ENCODE data around the gene RTP4. TPM values are rescaled to one million over a fixed set of nuclear protein-coding genes. Genes with fewer than 3 reads are reported as not detected.
"Not testable (repeated sequence)": the region's sequence is repeated elsewhere in the genome, so short reads cannot be mapped to it uniquely, and the experiment has no call there.

Gene RTP4
- total and polyA plus RNA-seq, 2 donors (not counting 3 experiments of a cell fraction or from before 2014, with no cell fraction given), result 0.12 to 0.22 TPM

DNA sequence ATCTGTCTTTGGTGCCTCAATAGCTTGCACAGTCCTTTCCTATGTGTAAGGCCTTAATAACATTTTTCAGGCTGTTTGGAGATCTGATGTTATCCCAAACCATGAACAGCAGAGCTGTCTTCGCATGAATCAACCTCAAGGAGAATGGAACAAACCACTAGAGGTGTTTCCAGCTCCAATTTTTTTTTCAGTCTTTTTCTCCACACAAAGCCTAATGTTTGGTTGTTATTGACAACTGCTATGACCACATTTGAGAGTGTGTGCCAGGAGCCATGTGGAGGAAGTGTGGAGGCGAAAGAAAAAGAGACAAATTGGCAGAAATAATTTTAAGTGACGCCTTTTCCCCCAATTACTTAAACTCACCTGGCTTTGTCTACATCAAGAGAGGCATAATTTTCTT, 38.7 kb downstream of the RTP4 start:
- intact Hi-C loops (cut with micrococcal nuclease) (no loop called here), dilution Hi-C loops (cut with MboI; ENCODE audit: extremely low pct_ligation_motif_present, low sequenced_read_pairs) (no loop called here)
- DNase-seq (ENCODE audit: low read depth, low spot score) (no peak), FAIRE-seq (no peak)
- no peak overlapping the region for H3K4me2 ChIP-seq (ENCODE audit: insufficient read depth, low read length)
- no peaks in the 10 kb centered on the region for H3K36me3 ChIP-seq (ENCODE audit: control insufficient read depth in 2 of 2, extremely low read depth in 1 of 2, insufficient read depth in 2 of 2, low read length in 2 of 2)
- no peak overlapping the region for H2AFZ ChIP-seq (ENCODE audit: low read depth, low read length)
- H3K4me1 ChIP-seq (ENCODE audit: control insufficient read depth, extremely low read depth, insufficient read depth, low read length), result peaks cover 3% of the 10 kb centered on the region
- no peaks in the 10 kb centered on the region for H3K79me2 ChIP-seq (ENCODE audit: control insufficient read depth, insufficient read depth, low read length)
- H3K9me1 ChIP-seq (replicated peaks; ENCODE audit: control insufficient read depth, extremely low read depth, insufficient read depth, low read length), result no peaks in the 10 kb centered on the region
- no peak overlapping the region for H3K9ac ChIP-seq (replicated peaks; ENCODE audit: extremely low read depth, insufficient read depth, low read length)
- H3K27ac ChIP-seq (ENCODE audit: insufficient read depth, low read depth, low read length), result no peak overlapping the region
- H3K9me3 ChIP-seq (replicated peaks; ENCODE audit: control insufficient read depth, insufficient read depth, low read length), result no peaks in the 10 kb centered on the region
- POLR2A ChIA-PET, result no interaction called here
- H3K4me3 ChIP-seq (replicated peaks in 1 of 3; ENCODE audit: insufficient read depth in 1 of 3, low read depth in 1 of 3, low read length in 3 of 3), result no peak overlapping the region
- BruUV-seq (replicated peaks), result no TSS peak
- no peaks in the 10 kb centered on the region for H4K20me1 ChIP-seq (replicated peaks; ENCODE audit: control insufficient read depth, extremely low read depth, insufficient read depth, low read length)
- CTCF ChIA-PET, result no interaction called here
- TF ChIP-seq GATA2 (IDR thresholded peaks at IDR 0.05; ENCODE audit: insufficient read depth, insufficient read length, low read depth, low read length), result no peak
- no peak for TF ChIP-seq POLR2AphosphoS5 (IDR thresholded peaks at IDR 0.05; ENCODE audit: insufficient read depth, low read depth, low read length)
- no peak for TF ChIP-seq MYC (IDR thresholded peaks at IDR 0.05; ENCODE audit: low read depth, low read length)
- TF ChIP-seq, protein P1, sequence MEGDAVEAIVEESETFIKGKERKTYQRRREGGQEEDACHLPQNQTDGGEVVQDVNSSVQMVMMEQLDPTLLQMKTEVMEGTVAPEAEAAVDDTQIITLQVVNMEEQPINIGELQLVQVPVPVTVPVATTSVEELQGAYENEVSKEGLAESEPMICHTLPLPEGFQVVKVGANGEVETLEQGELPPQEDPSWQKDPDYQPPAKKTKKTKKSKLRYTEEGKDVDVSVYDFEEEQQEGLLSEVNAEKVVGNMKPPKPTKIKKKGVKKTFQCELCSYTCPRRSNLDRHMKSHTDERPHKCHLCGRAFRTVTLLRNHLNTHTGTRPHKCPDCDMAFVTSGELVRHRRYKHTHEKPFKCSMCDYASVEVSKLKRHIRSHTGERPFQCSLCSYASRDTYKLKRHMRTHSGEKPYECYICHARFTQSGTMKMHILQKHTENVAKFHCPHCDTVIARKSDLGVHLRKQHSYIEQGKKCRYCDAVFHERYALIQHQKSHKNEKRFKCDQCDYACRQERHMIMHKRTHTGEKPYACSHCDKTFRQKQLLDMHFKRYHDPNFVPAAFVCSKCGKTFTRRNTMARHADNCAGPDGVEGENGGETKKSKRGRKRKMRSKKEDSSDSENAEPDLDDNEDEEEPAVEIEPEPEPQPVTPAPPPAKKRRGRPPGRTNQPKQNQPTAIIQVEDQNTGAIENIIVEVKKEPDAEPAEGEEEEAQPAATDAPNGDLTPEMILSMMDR (IDR thresholded peaks at IDR 0.05; ENCODE audit: extremely low read depth in 1 of 2, insufficient read depth in 1 of 2, low read depth in 1 of 2, low read length in 2 of 2), result no peak
- no peak for TF ChIP-seq EZH2 (IDR thresholded peaks at IDR 0.05; ENCODE audit: borderline replicate concordance, low read depth, low read length, severe bottlenecking)
- TF ChIP-seq POLR2A (IDR thresholded peaks at IDR 0.05; ENCODE audit: low read depth, low read length), result no peak
- TF ChIP-seq JUN (IDR thresholded peaks at IDR 0.05; ENCODE audit: borderline replicate concordance, insufficient read depth, insufficient read length, low read depth), result no peak
- TF ChIP-seq FOS (IDR thresholded peaks at IDR 0.05; ENCODE audit: borderline replicate concordance, insufficient read depth, low read length), result no peak
- TF ChIP-seq, protein P2, sequence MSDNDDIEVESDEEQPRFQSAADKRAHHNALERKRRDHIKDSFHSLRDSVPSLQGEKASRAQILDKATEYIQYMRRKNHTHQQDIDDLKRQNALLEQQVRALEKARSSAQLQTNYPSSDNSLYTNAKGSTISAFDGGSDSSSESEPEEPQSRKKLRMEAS (IDR thresholded peaks at IDR 0.05; ENCODE audit: insufficient read depth, insufficient read length), result no peak
- no peaks in the 10 kb centered on the region for H3K27me3 ChIP-seq (ENCODE audit: control insufficient read depth in 2 of 2, insufficient read depth in 2 of 2, low read length in 2 of 2)

DNA sequence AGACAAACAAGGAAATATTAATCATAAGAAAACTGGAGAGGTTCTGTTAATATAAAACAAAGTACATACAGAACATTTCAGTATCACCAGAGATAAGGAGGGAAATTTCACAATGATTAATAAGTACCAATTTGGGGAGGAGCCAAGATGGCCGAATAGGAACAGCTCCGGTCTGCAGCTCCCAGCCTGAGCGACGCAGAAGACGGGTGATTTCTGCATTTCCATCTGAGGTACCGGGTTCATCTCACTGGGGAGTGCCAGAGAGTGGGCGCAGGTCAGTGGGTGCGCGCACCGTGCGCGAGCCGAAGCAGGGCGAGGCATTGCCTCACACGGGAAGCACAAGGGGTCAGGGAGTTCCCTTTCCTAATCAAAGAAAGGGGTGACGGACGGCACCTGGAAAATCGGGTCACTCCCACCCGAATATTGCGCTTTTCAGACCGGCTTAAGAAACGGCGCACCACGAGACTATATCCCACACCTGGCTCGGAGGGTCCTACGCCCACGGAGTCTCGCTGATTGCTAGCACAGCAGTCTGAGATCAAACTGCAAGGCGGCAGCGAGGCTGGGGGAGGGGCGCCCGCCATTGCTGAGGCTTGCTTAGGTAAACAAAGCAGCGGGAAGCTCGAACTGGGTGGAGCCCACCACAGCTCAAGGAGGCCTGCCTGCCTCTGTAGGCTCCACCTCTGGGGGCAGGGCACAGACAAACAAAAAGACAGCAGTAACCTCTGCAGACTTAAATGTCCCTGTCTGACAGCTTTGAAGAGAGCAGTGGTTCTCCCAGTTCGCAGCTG, 44.0 kb downstream of the RTP4 start:
- POLR2A ChIA-PET; H3K4me3 ChIP-seq (replicated peaks in 1 of 3; ENCODE audit: insufficient read depth in 1 of 3, low read depth in 1 of 3, low read length in 3 of 3); H3K4me2 ChIP-seq (ENCODE audit: insufficient read depth, low read length); H3K27ac ChIP-seq (ENCODE audit: insufficient read depth, low read depth, low read length); H4K20me1 ChIP-seq (replicated peaks; ENCODE audit: control insufficient read depth, extremely low read depth, insufficient read depth, low read length); BruUV-seq (replicated peaks); FAIRE-seq; H3K4me1 ChIP-seq (ENCODE audit: control insufficient read depth, extremely low read depth, insufficient read depth, low read length); H3K9ac ChIP-seq (replicated peaks; ENCODE audit: extremely low read depth, insufficient read depth, low read length); H3K9me1 ChIP-seq (replicated peaks; ENCODE audit: control insufficient read depth, extremely low read depth, insufficient read depth, low read length); CTCF ChIA-PET; intact Hi-C loops (cut with micrococcal nuclease); H3K9me3 ChIP-seq (replicated peaks; ENCODE audit: control insufficient read depth, insufficient read depth, low read length); H2AFZ ChIP-seq (ENCODE audit: low read depth, low read length); H3K36me3 ChIP-seq (ENCODE audit: control insufficient read depth in 2 of 2, extremely low read depth in 1 of 2, insufficient read depth in 2 of 2, low read length in 2 of 2); DNase-seq (ENCODE audit: low read depth, low spot score); H3K79me2 ChIP-seq (ENCODE audit: control insufficient read depth, insufficient read depth, low read length); dilution Hi-C loops (cut with MboI; ENCODE audit: extremely low pct_ligation_motif_present, low sequenced_read_pairs); H3K27me3 ChIP-seq (ENCODE audit: control insufficient read depth in 2 of 2, insufficient read depth in 2 of 2, low read length in 2 of 2): not testable (repeated sequence)
